H1 (cell line): ENCODE data around the gene GRM4. TPM values are rescaled to one million over a fixed set of nuclear protein-coding genes. Genes with fewer than 3 reads are reported as not detected.

Source experiments
- CTCF ChIA-PET: fragments of 300-600 bp; sonication (Branson Sonifier 250); formaldehyde crosslinking; loops from one replicate; lab custom pipeline; 2021; ENCODE audit not compliant: partially characterized antibody; lab: Charles Lee
- POLR2A ChIA-PET: fragments of 300-600 bp; sonication (Branson Sonifier 250); formaldehyde crosslinking; loops from one replicate; lab custom pipeline; 2021; ENCODE audit warnings: inconsistent platforms; ENCODE audit not compliant: partially characterized antibody; lab: Charles Lee
- DNase-seq, 2 experiments: peaks; one replicate each; pipeline versions ENCODE4 v3.0.0 to v3.0.0-alpha.2; 2010 to 2022; ENCODE audit warnings: low spot score in 2 of 2, low read depth in 1 of 2, mixed read lengths in 1 of 2
- FAIRE-seq: peaks from 2 replicates; lab custom pipeline; 2011; peaks lifted over from hg19 to GRCh38; lab: Jason Lieb, UNC
- H2AFZ ChIP-seq: 2 replicates; pipeline ENCODE4 v1.8.1; 2012; ENCODE audit warnings: low read length, inconsistent platforms
- H2AK5ac ChIP-seq: 2 replicates; pipeline ENCODE4 v1.6.1; 2013; ENCODE audit warnings: low read depth, low read length
- H2BK120ac ChIP-seq: replicated peaks from 2 replicates; pipeline ENCODE3; 2013; ENCODE audit warnings: low read depth, low read length, inconsistent platforms
- H2BK12ac ChIP-seq: 2 replicates; pipeline ENCODE4 v1.6.1; 2013; ENCODE audit warnings: low read depth, low read length
- H2BK15ac ChIP-seq: 2 replicates; pipeline ENCODE4 v1.6.1; 2013; ENCODE audit warnings: low read length
- H2BK20ac ChIP-seq: 2 replicates; pipeline ENCODE4 v1.6.1; 2013; ENCODE audit warnings: low read length
- H2BK5ac ChIP-seq: 2 replicates; pipeline ENCODE4 v1.6.1; 2013; ENCODE audit warnings: low read depth, low read length
- H3K14ac ChIP-seq: 2 replicates; pipeline ENCODE4 v1.6.1; 2013; ENCODE audit warnings: inconsistent platforms; ENCODE audit not compliant: insufficient read length
- H3K18ac ChIP-seq: 2 replicates; pipeline ENCODE4 v1.6.1; 2013; ENCODE audit warnings: low read length; ENCODE audit errors: extremely low read depth
- H3K23ac ChIP-seq: 2 replicates; pipeline ENCODE4 v1.6.1; 2013; ENCODE audit warnings: inconsistent platforms; ENCODE audit not compliant: insufficient read length
- H3K23me2 ChIP-seq: 2 replicates; pipeline ENCODE4 v1.6.1; 2013; ENCODE audit warnings: low read depth, low read length
- H3K27ac ChIP-seq: 2 replicates; pipeline ENCODE4 v1.6.1; 2011; ENCODE audit warnings: low read depth, low read length, inconsistent platforms
- H3K27me3 ChIP-seq, 4 experiments: replicated peaks in 1 of 4; 1 replicate in 1 of 4; 2 replicates in 3 of 4; pipeline versions ENCODE4 v1.6.1 to v1.8.1; 2011 to 2013; ENCODE audit warnings: low read length in 3 of 4, mild to moderate bottlenecking in 3 of 4, inconsistent platforms in 2 of 4, mixed read lengths in 2 of 4, moderate library complexity in 1 of 4; ENCODE audit not compliant: control insufficient read depth in 3 of 4, insufficient read depth in 3 of 4; ENCODE audit errors: extremely low read depth in 1 of 4
- H3K36me3 ChIP-seq, 4 experiments: 2 replicates each; pipeline versions ENCODE4 v1.6.1 to v1.8.1; 2011 to 2013; ENCODE audit warnings: mild to moderate bottlenecking in 4 of 4, low read length in 3 of 4, moderate library complexity in 2 of 4, control low read depth in 1 of 4, inconsistent platforms in 1 of 4; ENCODE audit not compliant: insufficient read depth in 4 of 4, control insufficient read depth in 2 of 4
- H3K4ac ChIP-seq: replicated peaks from 2 replicates; pipeline ENCODE3; 2013; ENCODE audit warnings: low read length, low read depth, mixed read lengths, inconsistent platforms; ENCODE audit not compliant: insufficient read length
- H3K4me1 ChIP-seq, 4 experiments: replicated peaks in 1 of 4; 1 replicate in 1 of 4; 2 replicates in 3 of 4; pipeline versions ENCODE4 v1.6.1 to v1.8.1; 2011 to 2013; ENCODE audit warnings: low read length in 3 of 4, inconsistent platforms in 2 of 4, mixed read lengths in 1 of 4; ENCODE audit not compliant: insufficient read depth in 4 of 4, control insufficient read depth in 3 of 4
- H3K4me2 ChIP-seq, 2 experiments: 2 replicates each; pipeline versions ENCODE4 v1.6.1 to v1.8.1; 2011 to 2013; ENCODE audit warnings: low read depth in 2 of 2, low read length in 2 of 2, control low read depth in 1 of 2, inconsistent platforms in 1 of 2, mild to moderate bottlenecking in 1 of 2; ENCODE audit not compliant: insufficient read depth in 1 of 2
- H3K4me3 ChIP-seq, 4 experiments: fragments of 200-600, 300-600 bp in 1 of 4; sonication (generic), shearing (Covaris generic), sonication (Bioruptor Twin) in 1 of 4; 2 replicates each; pipeline versions ENCODE4 v1.5.1 to v1.8.1; 2011 to 2016; ENCODE audit warnings: low read length in 4 of 4, low read depth in 3 of 4, control low read depth in 2 of 4, inconsistent platforms in 2 of 4, mild to moderate bottlenecking in 2 of 4, mixed read lengths in 1 of 4, moderate library complexity in 1 of 4; ENCODE audit not compliant: insufficient read depth in 2 of 4; ENCODE audit errors: extremely low read depth in 1 of 4
- H3K56ac ChIP-seq: replicated peaks from 2 replicates; pipeline ENCODE3; 2013; ENCODE audit warnings: low read depth, mild to moderate bottlenecking, mixed read lengths, low read length, inconsistent platforms; ENCODE audit not compliant: insufficient read length
- H3K79me1 ChIP-seq: 2 replicates; pipeline ENCODE4 v1.6.1; 2013; ENCODE audit warnings: low read depth, low read length, control low read depth
- H3K79me2 ChIP-seq, 2 experiments: 2 replicates each; pipeline versions ENCODE4 v1.6.1 to v1.8.1; 2012 to 2013; ENCODE audit warnings: low read length in 2 of 2, mild to moderate bottlenecking in 2 of 2, inconsistent platforms in 1 of 2; ENCODE audit not compliant: insufficient read depth in 2 of 2, control insufficient read depth in 1 of 2
- H3K9ac ChIP-seq, 4 experiments: replicated peaks in 1 of 4; 1 replicate in 1 of 4; 2 replicates in 3 of 4; pipeline versions ENCODE4 v1.6.1 to v1.8.1; 2011 to 2013; ENCODE audit warnings: low read depth in 3 of 4, low read length in 3 of 4, control low read depth in 2 of 4, mild to moderate bottlenecking in 2 of 4, moderate library complexity in 2 of 4, inconsistent platforms in 1 of 4; ENCODE audit errors: extremely low read depth in 1 of 4
- H3K9me3 ChIP-seq, 2 experiments: 2 replicates each; pipeline versions ENCODE4 v1.6.1 to v1.8.1; 2012 to 2013; ENCODE audit warnings: mild to moderate bottlenecking in 2 of 2, moderate library complexity in 2 of 2, control low read depth in 1 of 2, inconsistent platforms in 1 of 2, low read depth in 1 of 2, low read length in 1 of 2, mixed read lengths in 1 of 2; ENCODE audit not compliant: insufficient read depth in 2 of 2
- H4K20me1 ChIP-seq, 2 experiments: replicated peaks in 1 of 2; 2 replicates each; pipeline versions ENCODE3 to v1.8.1; 2011 to 2013; ENCODE audit warnings: inconsistent platforms in 2 of 2, low read length in 2 of 2, mild to moderate bottlenecking in 1 of 2; ENCODE audit not compliant: insufficient read depth in 2 of 2, control insufficient read depth in 1 of 2
- H4K5ac ChIP-seq: 2 replicates; pipeline ENCODE4 v1.6.1; 2013; ENCODE audit warnings: low read length, low read depth, mixed read lengths, inconsistent platforms; ENCODE audit not compliant: insufficient read length
- H4K8ac ChIP-seq: 2 replicates; pipeline ENCODE4 v1.8.0; 2013; ENCODE audit warnings: mild to moderate bottlenecking, moderate library complexity, low read length, inconsistent platforms; ENCODE audit not compliant: insufficient read depth; ENCODE audit errors: extremely low read depth
- H4K91ac ChIP-seq: replicated peaks from 2 replicates; pipeline ENCODE3; 2013; ENCODE audit warnings: low read length, mixed read lengths, inconsistent platforms; ENCODE audit not compliant: insufficient read length
- CHD1 ChIP-seq: IDR thresholded peaks from 2 replicates; pipeline ENCODE4 v1.6.1; 2012; ENCODE audit warnings: low read depth, low read length, improper control_type of control experiment
- HDAC2 ChIP-seq, 2 experiments: fragments of 300-600 bp in 1 of 2; sonication (generic) in 1 of 2; IDR thresholded peaks; 2 replicates each; pipeline ENCODE4 v1.6.1; 2011 to 2012; ENCODE audit warnings: low read depth in 2 of 2, low read length in 2 of 2, mild to moderate bottlenecking in 2 of 2, moderate library complexity in 2 of 2, borderline replicate concordance in 1 of 2, inconsistent platforms in 1 of 2
- KDM1A ChIP-seq: fragments of 200-600, 300-600 bp; sonication (generic); IDR thresholded peaks from 2 replicates; pipeline ENCODE4 v1.7.1; 2016; ENCODE audit warnings: mild to moderate bottlenecking, low read length, borderline replicate concordance
- POLR2A ChIP-seq, 2 experiments: IDR thresholded peaks; 1 replicate in 1 of 2; 2 replicates in 1 of 2; pipeline ENCODE4 v1.6.1; 2011; ENCODE audit warnings: low read depth in 2 of 2, low read length in 2 of 2, mild to moderate bottlenecking in 2 of 2; ENCODE audit errors: control extremely low read depth in 1 of 2
- POLR2AphosphoS5 ChIP-seq: IDR thresholded peaks from 2 replicates; pipeline ENCODE4 v1.6.1; 2011; ENCODE audit warnings: low read depth, low read length
- RAD21 ChIP-seq, 2 experiments: IDR thresholded peaks in 1 of 2; conservative IDR thresholded peaks in 1 of 2; 2 replicates each; pipeline ENCODE4 v1.6.1; 2011; ENCODE audit warnings: low read depth in 2 of 2, low read length in 2 of 2, improper control_type of control experiment in 1 of 2, inconsistent platforms in 1 of 2, mild to moderate bottlenecking in 1 of 2, moderate library complexity in 1 of 2
- SIRT6 ChIP-seq: IDR thresholded peaks from one replicate; pipeline ENCODE4 v1.7.1; 2012; ENCODE audit warnings: low read length, inconsistent platforms
- SP2 ChIP-seq: IDR thresholded peaks from 2 replicates; pipeline ENCODE4 v1.6.1; 2012; ENCODE audit warnings: mild to moderate bottlenecking, low read length, inconsistent platforms
- SRF ChIP-seq: IDR thresholded peaks from 2 replicates; pipeline ENCODE4 v1.6.1; 2011; ENCODE audit warnings: mild to moderate bottlenecking, low read depth, low read length, moderate library complexity
- TBP ChIP-seq: IDR thresholded peaks from 2 replicates; pipeline ENCODE4 v1.6.1; 2011; ENCODE audit warnings: low read depth, low read length, improper control_type of control experiment
- TCF12 ChIP-seq: IDR thresholded peaks from 2 replicates; pipeline ENCODE4 v1.6.1; 2011; ENCODE audit warnings: low read depth, mild to moderate bottlenecking, low read length
- YY1 ChIP-seq: IDR thresholded peaks from 2 replicates; pipeline ENCODE4 v1.6.1; 2011; ENCODE audit warnings: low read depth, mild to moderate bottlenecking, low read length
- ZNF274 ChIP-seq: IDR thresholded peaks from 2 replicates; pipeline ENCODE4 v1.7.0; 2012; ENCODE audit warnings: low read length, borderline replicate concordance; ENCODE audit errors: extremely low read depth
- WGBS, 2 experiments: shearing (Covaris generic) in 1 of 2; methylation state at CpG; one replicate each; pipeline versions ENCODE4 v1.1.6 to v1.1.7; 2013 to 2015; ENCODE audit warnings: low lambda C conversion rate in 2 of 2, mixed read lengths in 2 of 2, inconsistent platforms in 1 of 2, low coverage in 1 of 2, missing lambda C conversion rate in 1 of 2; ENCODE audit not compliant: insufficient replicate concordance in 2 of 2, insufficient coverage in 1 of 2, insufficient read length in 1 of 2; ENCODE audit errors: extremely low coverage in 1 of 2, missing lambda C conversion rate in 1 of 2; 5-methylcytosine and 5-hydroxymethylcytosine counted together
- polyA plus RNA-seq, 7 experiments: library from polyadenylated mRNA; depleted of rRNA in 3 of 7; stranded (reverse) in 5 of 7; unstranded in 2 of 7; fragments of >200 nt in 5 of 7; fragments of 200-250 nt in 2 of 7; gene quantifications; 1 replicate in 5 of 7; 2 replicates in 1 of 7; 4 replicates in 1 of 7; pipeline versions ENCODE4 v1.2.1 to v1.2.3, GENCODE V29; 2011 to 2013; ENCODE audit warnings: missing spikeins in 2 of 7, mixed read lengths in 2 of 7
- total RNA-seq: library from RNA; stranded (reverse); fragmentation: NEBNext Ultra II Directional; extraction: Animal tissue kit (Norgen Biotek cat#: 25700); gene quantifications from 2 replicates; pipeline ENCODE4 v1.2.1, GENCODE V29; 2021

The GRM4 gene
- total and polyA plus RNA-seq, 2 of the 8 experiments (the other 6 are each of a cell fraction or from before 2014, with no cell fraction given): 19.6 to 21.5 TPM

DNA sequence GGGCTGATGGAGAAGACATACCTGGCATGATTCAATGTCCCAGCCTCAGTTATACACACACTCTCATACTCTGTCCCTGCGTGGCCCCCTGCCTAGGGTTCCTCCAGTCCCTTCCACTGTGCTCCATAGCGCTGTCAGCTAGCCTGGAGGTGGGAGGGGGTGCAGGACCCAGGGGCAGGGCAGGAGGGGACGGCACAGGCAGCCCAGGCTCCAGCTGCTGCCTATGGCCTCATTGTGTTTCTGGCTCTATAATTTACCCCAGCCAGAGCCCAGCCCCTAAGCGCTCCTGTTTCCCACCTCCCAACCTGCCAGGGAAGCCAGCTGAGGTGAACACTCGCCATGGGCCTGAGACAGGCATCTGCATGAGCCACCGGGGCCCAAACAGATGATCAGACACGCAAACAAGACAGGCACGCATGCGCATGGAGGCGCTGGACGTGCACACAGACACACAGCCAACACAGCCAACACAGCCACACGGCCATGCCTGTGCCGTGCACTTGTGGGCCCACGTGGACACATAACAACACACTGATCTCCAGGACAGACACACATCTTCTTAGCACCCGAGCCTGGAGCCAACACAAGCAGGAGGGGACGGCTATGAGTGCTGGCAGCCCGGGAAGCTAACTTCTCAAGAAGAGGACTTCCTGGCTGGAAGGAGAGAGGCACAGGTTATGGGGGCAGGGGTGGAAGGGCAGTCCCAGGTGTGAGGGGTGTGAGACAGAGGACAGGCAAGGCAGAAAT lies 124.9 kb downstream of the GRM4 start:
- CTCF ChIA-PET: interaction anchor here (1.5 to 16.1 kb wide), 2 partner anchors 59 to 169 kb away, joined by 3 to 234 read pairs; no protein-coding TSS in a partner anchor
- POLR2A ChIA-PET: no interaction called here
- WGBS, 2 experiments: 79% methylated on average over 11 of the region's 17 CpGs; no CpG with 5 or more reads in 1 of the 2 experiments
- no peak for TF ChIP-seq TBP
- TF ChIP-seq CHD1: no peak
- no peak for TF ChIP-seq SP2
- TF ChIP-seq RAD21 (IDR thresholded peaks at IDR 0.05 in 1 of 2, conservative IDR thresholded peaks at IDR 0.05 in 1 of 2; ENCODE audit: low read depth in 2 of 2, low read length in 2 of 2): no peak
- TF ChIP-seq SIRT6: no peak
- TF ChIP-seq KDM1A: no peak
- TF ChIP-seq HDAC2 (IDR thresholded peaks at IDR 0.05; ENCODE audit: borderline replicate concordance in 1 of 2, low read depth in 2 of 2, low read length in 2 of 2): no peak
- TF ChIP-seq ZNF274: no peak
- TF ChIP-seq TCF12: no peak
- no peak for TF ChIP-seq YY1
- TF ChIP-seq SRF: no peak
- no peak for TF ChIP-seq POLR2AphosphoS5
- no peak for TF ChIP-seq POLR2A (IDR thresholded peaks at IDR 0.05; ENCODE audit: control extremely low read depth in 1 of 2, low read depth in 2 of 2, low read length in 2 of 2)

More for the DNA sequence above, 124.9 kb downstream of the GRM4 start:
- H3K36me3 ChIP-seq: no peaks in the 10 kb centered on the region; a peak in 1 of 8 replicates
- H3K9me3 ChIP-seq: peaks cover 0 to 14% of the 10 kb centered on the region in 2 experiments; a peak in 2 of 4 replicates
- H3K79me1 ChIP-seq: no peaks in the 10 kb centered on the region
- no peak for DNase-seq
- no peak overlapping the region for H2BK20ac ChIP-seq
- H4K5ac ChIP-seq: no peak overlapping the region
- H4K91ac ChIP-seq: peak overlapping the region; percentile 65
- peak overlapping the region; percentile 3 for H3K56ac ChIP-seq
- no peak overlapping the region for H3K4ac ChIP-seq
- H2BK5ac ChIP-seq: no peak overlapping the region
- H2BK12ac ChIP-seq: no peak overlapping the region
- H3K27me3 ChIP-seq: peaks cover 0 to 7% (median 6%) of the 10 kb centered on the region in 4 experiments; a peak in 5 of 7 replicates
- H2BK15ac ChIP-seq: 0 out of 2 replicates have a peak overlapping the region, but pooled peaks have one; percentile 0
- H3K79me2 ChIP-seq: no peaks in the 10 kb centered on the region
- no peak overlapping the region for H3K14ac ChIP-seq
- H3K23me2 ChIP-seq: no peaks in the 10 kb centered on the region; the same call in 1 of the 2 replicates
- peaks cover 0 to 1% of the 10 kb centered on the region in 2 experiments for H4K20me1 ChIP-seq
- H2AK5ac ChIP-seq: peak overlapping the region; percentile 40; the same call in 1 of the 2 replicates
- H3K23ac ChIP-seq: no peak overlapping the region
- FAIRE-seq: no peak
- peak overlapping the region; percentile 35; the same call in 1 of the 2 replicates for H4K8ac ChIP-seq
- no peak overlapping the region for H3K27ac ChIP-seq
- no peak overlapping the region for H2BK120ac ChIP-seq
- no peak overlapping the region for H3K4me2 ChIP-seq
- no peak overlapping the region for H2AFZ ChIP-seq
- no peak overlapping the region for H3K18ac ChIP-seq
- peaks cover 0 to under 1% (median 0%) of the 10 kb centered on the region in 4 experiments; a peak in 4 of 7 replicates for H3K4me1 ChIP-seq
- no peak overlapping the region for H3K9ac ChIP-seq
- no peak overlapping the region for H3K4me3 ChIP-seq
